IMR-90 (cell line): ENCODE results near the gene PPP1R37. TPM values are rescaled to one million over a fixed set of nuclear protein-coding genes. Genes with fewer than 3 reads are reported as not detected.

Source experiments
- ATAC-seq: fragments of 200-7000 bp; cut with Tn5 transposase; 2 replicates; pipeline ENCODE4 v1.9.1; 2020; ENCODE audit warnings: low read depth, mild to moderate bottlenecking, moderate library complexity
- BruUV-seq: library from RNA; stranded (reverse); fragments of 400-500 nt; replicated peaks from 2 replicates; lab custom pipeline; 2021; lab: Mats Ljungman, UMichigan
- CTCF ChIA-PET: fragments of 300-600 bp; formaldehyde crosslinking; extraction: SDS; loops from one replicate; lab custom pipeline; 2021; ENCODE audit warnings: antibody characterized with exemption; lab: Yijun Ruan, JAX
- POLR2A ChIA-PET: fragments of 300-600 bp; sonication (Branson Sonifier 250); formaldehyde crosslinking; loops from one replicate; lab custom pipeline; 2022; ENCODE audit warnings: antibody characterized with exemption; ENCODE audit not compliant: unreplicated experiment; lab: Charles Lee
- DNase-seq: peaks from one replicate; pipeline ENCODE4 v3.0.0; 2013
- H2AFZ ChIP-seq: replicated peaks from 2 replicates; pipeline ENCODE3; 2013; ENCODE audit warnings: low read length, mild to moderate bottlenecking; ENCODE audit not compliant: poor library complexity
- H2AK5ac ChIP-seq: 2 replicates; pipeline ENCODE4 v1.6.1; 2013; ENCODE audit warnings: low read depth, low read length, inconsistent platforms
- H2AK9ac ChIP-seq: replicated peaks from 2 replicates; pipeline ENCODE3; 2013; ENCODE audit warnings: mild to moderate bottlenecking, low read depth, low read length, moderate library complexity; ENCODE audit not compliant: poor library complexity
- H2BK120ac ChIP-seq: 2 replicates; pipeline ENCODE4 v1.6.1; 2013; ENCODE audit warnings: low read depth, low read length, inconsistent platforms
- H2BK15ac ChIP-seq: 3 replicates; pipeline ENCODE4 v1.6.1; 2013; ENCODE audit warnings: low read depth, low read length, inconsistent platforms
- H2BK20ac ChIP-seq: 2 replicates; pipeline ENCODE4 v1.6.1; 2013; ENCODE audit warnings: low read depth, mild to moderate bottlenecking, inconsistent platforms, low read length, moderate library complexity
- H2BK5ac ChIP-seq: 2 replicates; pipeline ENCODE4 v1.6.1; 2013; ENCODE audit warnings: mild to moderate bottlenecking, low read depth, low read length, inconsistent platforms; ENCODE audit not compliant: poor library complexity, severe bottlenecking
- H3K14ac ChIP-seq: replicated peaks from 2 replicates; pipeline ENCODE4 v1.6.1; 2013; ENCODE audit warnings: low read depth, low read length, inconsistent platforms
- H3K18ac ChIP-seq: 2 replicates; pipeline ENCODE4 v1.6.1; 2013; ENCODE audit warnings: low read depth, low read length, control low read depth
- H3K23ac ChIP-seq: 2 replicates; pipeline ENCODE4 v1.6.1; 2013; ENCODE audit warnings: low read depth, low read length, inconsistent platforms
- H3K27ac ChIP-seq: 2 replicates; pipeline ENCODE4 v1.5.1; 2013; ENCODE audit warnings: mild to moderate bottlenecking, control low read depth, low read length; ENCODE audit not compliant: insufficient read depth
- H3K27me3 ChIP-seq: 2 replicates; pipeline ENCODE4 v1.6.1; 2013; ENCODE audit warnings: low read length; ENCODE audit not compliant: control insufficient read depth, insufficient read depth
- H3K36me3 ChIP-seq: 2 replicates; pipeline ENCODE4 v1.6.1; 2013; ENCODE audit warnings: low read length, mixed read lengths; ENCODE audit not compliant: control insufficient read depth, insufficient read depth
- H3K4ac ChIP-seq: 2 replicates; pipeline ENCODE4 v1.6.1; 2013; ENCODE audit warnings: low read depth, low read length, inconsistent platforms
- H3K4me1 ChIP-seq: 2 replicates; pipeline ENCODE4 v1.6.1; 2013; ENCODE audit warnings: low read length, mixed read lengths; ENCODE audit not compliant: control insufficient read depth, insufficient read depth
- H3K4me2 ChIP-seq: 2 replicates; pipeline ENCODE4 v1.6.1; 2013; ENCODE audit warnings: low read depth, mild to moderate bottlenecking, control low read depth, low read length, moderate library complexity
- H3K4me3 ChIP-seq: 2 replicates; pipeline ENCODE4 v1.5.1; 2013; ENCODE audit warnings: low read depth, mild to moderate bottlenecking, control low read depth, low read length, moderate library complexity; ENCODE audit not compliant: insufficient read depth
- H3K56ac ChIP-seq: 2 replicates; pipeline ENCODE4 v1.6.1; 2013; ENCODE audit warnings: low read length, inconsistent platforms; ENCODE audit not compliant: insufficient read depth; ENCODE audit errors: extremely low read depth
- H3K79me1 ChIP-seq, 2 experiments: 2 replicates each; pipeline ENCODE4 v1.6.1; 2013; ENCODE audit warnings: low read length in 2 of 2, inconsistent platforms in 1 of 2, low read depth in 1 of 2
- H3K9ac ChIP-seq: 2 replicates; pipeline ENCODE4 v1.6.1; 2013; ENCODE audit warnings: low read depth, low read length, control low read depth
- H3K9me1 ChIP-seq: 2 replicates; pipeline ENCODE4 v1.6.1; 2013; ENCODE audit warnings: low read length, inconsistent platforms; ENCODE audit not compliant: insufficient read depth
- H3K9me3 ChIP-seq: 2 replicates; pipeline ENCODE4 v1.6.1; 2013; ENCODE audit warnings: low read length; ENCODE audit not compliant: control insufficient read depth, insufficient read depth
- H4K20me1 ChIP-seq: 2 replicates; pipeline ENCODE4 v1.6.1; 2013; ENCODE audit warnings: low read length, inconsistent platforms; ENCODE audit not compliant: insufficient read depth
- H4K5ac ChIP-seq: 2 replicates; pipeline ENCODE4 v1.6.1; 2013; ENCODE audit warnings: mild to moderate bottlenecking, low read depth, low read length, control low read depth
- H4K8ac ChIP-seq, 2 experiments: 2 replicates each; pipeline ENCODE4 v1.6.1; 2013; ENCODE audit warnings: low read depth in 2 of 2, low read length in 2 of 2, control low read depth in 1 of 2, inconsistent platforms in 1 of 2
- H4K91ac ChIP-seq: 2 replicates; pipeline ENCODE4 v1.6.1; 2013; ENCODE audit warnings: low read depth, low read length, inconsistent platforms; ENCODE audit not compliant: insufficient read depth
- CHD1 ChIP-seq: IDR thresholded peaks from 2 replicates; pipeline ENCODE4 v1.6.1; 2012; ENCODE audit warnings: low read depth, low read length, improper control_type of control experiment
- WGBS, 2 experiments: methylation state at CpG; one replicate each; pipeline versions ENCODE4 v1.1.5 to v1.1.7; 2013; ENCODE audit warnings: missing lambda C conversion rate in 2 of 2; ENCODE audit not compliant: insufficient read length in 1 of 2; ENCODE audit errors: extremely low coverage in 2 of 2; 5-methylcytosine and 5-hydroxymethylcytosine counted together
- dilution Hi-C: fragments of 300-500 bp; cut with HindIII; formaldehyde crosslinking; loops from one replicate; pipeline ENCODE4 v1.14.3; 2018; ENCODE audit warnings: low sequenced_read_pairs; ENCODE audit not compliant: unreplicated experiment
- in situ Hi-C: fragments of 300-500 bp; cut with MboI; formaldehyde crosslinking; loops from 3 replicates; pipeline ENCODE4 v1.14.3; 2019; ENCODE audit warnings: low sequenced_read_pairs, inconsistent platforms, mixed read lengths
- intact Hi-C: fragments of 100-400 bp; cut with micrococcal nuclease; formaldehyde crosslinking; loops from 2 replicates; pipeline ENCODE4 v1.10.0; 2022
- polyA plus RNA-seq, 3 experiments: library from polyadenylated mRNA; depleted of rRNA; stranded (reverse); fragments of >200 nt; gene quantifications; 2 replicates each; pipeline ENCODE4 v1.2.3, GENCODE V29; 2012; ENCODE audit warnings: low replicate concordance in 1 of 3
- total RNA-seq: library from RNA; depleted of rRNA; stranded (reverse); fragments of >200 nt; gene quantifications from 2 replicates; pipeline ENCODE4 v1.2.3, GENCODE V29; 2012

The PPP1R37 gene
- total and polyA plus RNA-seq, 2 of the 4 experiments (the other 2 are of a cell fraction) = 13.1 to 18.5 TPM

DNA sequence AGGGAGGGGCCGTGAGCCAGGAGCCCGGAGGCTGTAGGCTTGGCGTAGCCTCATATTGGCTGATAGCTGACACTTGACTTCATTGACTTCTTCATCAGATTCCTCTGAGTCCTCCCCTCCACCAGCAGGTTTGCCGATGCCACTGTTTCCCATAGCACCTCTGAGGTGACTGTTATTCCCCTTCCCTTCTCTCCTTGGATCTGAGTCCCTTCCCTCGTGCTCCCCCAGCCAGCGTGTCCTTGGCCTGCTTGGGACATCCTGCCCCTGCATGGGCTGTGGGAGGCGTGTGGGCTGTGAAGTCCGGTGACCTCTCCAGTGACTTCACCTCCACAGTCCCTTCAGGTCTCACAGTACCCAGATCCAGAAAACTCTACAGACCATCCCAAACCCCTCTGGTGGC lies 8.8 kb downstream of the PPP1R37 start:
- no TSS peak for BruUV-seq
- POLR2A ChIA-PET = no interaction called here
- 88% methylated on average over 4 of the region's 8 CpGs; no CpG with 5 or more reads in 1 of the 2 experiments for WGBS, 2 experiments
- CTCF ChIA-PET = no interaction called here
- Histone ChIP-seq H3K27ac (no peak overlapping the region), H3K18ac (no peak overlapping the region), H4K20me1 (peaks cover 93% of the 10 kb centered on the region), H3K27me3 (no peaks in the 10 kb centered on the region), H3K4ac (no peak overlapping the region), H2BK120ac (no peak overlapping the region), H4K5ac (no peak overlapping the region), H2BK5ac (no peak overlapping the region), H3K4me2 (no peak overlapping the region), H3K4me1 (peaks cover 39% of the 10 kb centered on the region), H3K79me1 (peaks cover 31 to 95% of the 10 kb centered on the region in 2 experiments), H3K4me3 (no peak overlapping the region), H4K91ac (no peak overlapping the region), H3K14ac (no peak overlapping the region), H2AFZ (no peak overlapping the region), H3K9me1 (peaks cover 52% of the 10 kb centered on the region), H4K8ac (no peak overlapping the region), H3K56ac (no peak overlapping the region), H2AK9ac (no peak overlapping the region), H2BK20ac (no peak overlapping the region), H2BK15ac (no peak overlapping the region), H2AK5ac (no peak overlapping the region), H3K36me3 (0 out of 2 replicates have a peak, but pooled peaks cover 1% of the 10 kb centered on the region), H3K9me3 (no peaks in the 10 kb centered on the region), H3K23ac (no peak overlapping the region), H3K9ac (no peak overlapping the region)
- TF ChIP-seq CHD1 = no peak
- dilution Hi-C loops (no loop called here), intact Hi-C loops (no loop called here), in situ Hi-C loops (no loop called here)
- ATAC-seq (no peak), DNase-seq (no peak)
